ENCODE results near the gene MEIKIN. TPM values are rescaled to one million over a fixed set of nuclear protein-coding genes. Genes with fewer than 3 reads are reported as not detected.

The MEIKIN gene
- total RNA-seq, 1 experiment from 2014 or later: not detected

- TF ChIP-seq EZH2 (IDR thresholded peaks at IDR 0.05; ENCODE audit: low read length, unreplicated experiment): no peak
- no peak for TF ChIP-seq EZH2phosphoT487 (IDR thresholded peaks at IDR 0.05; ENCODE audit: borderline replicate concordance, low read length)
Observed at GRCh38 chr5:131986161-131986912, 40.9 kb upstream of the MEIKIN start.

GRCh38 chr5:131984956-131985665 is 39.6 kb upstream of the MEIKIN start:
- Histone ChIP-seq H3K27me3 (ENCODE audit: low read length) (no peaks in the 10 kb centered on the region), H3F3A (ENCODE audit: low read length, unreplicated experiment) (no peaks in the 10 kb centered on the region), H2AFZ (ENCODE audit: low read length) (no peak overlapping the region), H3K9me2 (replicated peaks; ENCODE audit: low read length) (no peaks in the 10 kb centered on the region), H3K27ac (ENCODE audit: low read length) (no peak overlapping the region), H3K4me3 (ENCODE audit: low read length) (no peak overlapping the region), H3K9me3 (ENCODE audit: low read length) (no peaks in the 10 kb centered on the region), H3K36me3 (ENCODE audit: low read depth, low read length) (no peaks in the 10 kb centered on the region), H3K9ac (ENCODE audit: low read length) (no peak overlapping the region), H3K79me2 (ENCODE audit: low read length) (no peaks in the 10 kb centered on the region), H3K4me2 (ENCODE audit: low read length) (no peak overlapping the region), H4K20me1 (ENCODE audit: low read length) (no peaks in the 10 kb centered on the region), H3K4me1 (ENCODE audit: insufficient read depth, low read length) (no peaks in the 10 kb centered on the region)
- BruUV-seq (replicated peaks): no TSS peak
- no peak for ATAC-seq
- intact Hi-C loops (cut with micrococcal nuclease): no loop called here
- ChIA-PET CTCF (no interaction called here), POLR2A (ENCODE audit: unreplicated experiment) (no interaction called here)
- no peak for DNase-seq
- TF ChIP-seq EZH2phosphoT487 (IDR thresholded peaks at IDR 0.05; ENCODE audit: borderline replicate concordance, low read length) (no peak), CTCF (conservative IDR thresholded peaks at IDR 0.05; ENCODE audit: low read depth, low read length) (no peak), EZH2 (IDR thresholded peaks at IDR 0.05; ENCODE audit: low read length, unreplicated experiment) (no peak)

More at GRCh38 chr5:131986161-131986912, 40.9 kb upstream of the MEIKIN start:
- H3K27ac ChIP-seq (ENCODE audit: low read length): no peak overlapping the region
- ATAC-seq (no peak), DNase-seq (no peak)
- intact Hi-C loops (cut with micrococcal nuclease): no loop called here
- H3K27me3 ChIP-seq (ENCODE audit: low read length): no peaks in the 10 kb centered on the region
- CTCF ChIA-PET: no interaction called here
- no peaks in the 10 kb centered on the region for H3K9me3 ChIP-seq (ENCODE audit: low read length)
- POLR2A ChIA-PET (ENCODE audit: unreplicated experiment): no interaction called here
- no peaks in the 10 kb centered on the region for H3K36me3 ChIP-seq (ENCODE audit: low read depth, low read length)
- H3K4me1 ChIP-seq (ENCODE audit: insufficient read depth, low read length): no peaks in the 10 kb centered on the region
- H3K4me3 ChIP-seq (ENCODE audit: low read length): no peak overlapping the region
- H3K4me2 ChIP-seq (ENCODE audit: low read length): no peak overlapping the region
- no peaks in the 10 kb centered on the region for H3F3A ChIP-seq (ENCODE audit: low read length, unreplicated experiment)
- H2AFZ ChIP-seq (ENCODE audit: low read length): no peak overlapping the region
- H3K9me2 ChIP-seq (replicated peaks; ENCODE audit: low read length): no peaks in the 10 kb centered on the region
- H3K9ac ChIP-seq (ENCODE audit: low read length): no peak overlapping the region
- no TSS peak for BruUV-seq (replicated peaks)
- no peaks in the 10 kb centered on the region for H3K79me2 ChIP-seq (ENCODE audit: low read length)
- H4K20me1 ChIP-seq (ENCODE audit: low read length): no peaks in the 10 kb centered on the region

- ChIA-PET CTCF (no interaction called here), POLR2A (ENCODE audit: unreplicated experiment) (no interaction called here)
- TF ChIP-seq EZH2phosphoT487 (IDR thresholded peaks at IDR 0.05; ENCODE audit: borderline replicate concordance, low read length): no peak
- TF ChIP-seq CTCF (conservative IDR thresholded peaks at IDR 0.05; ENCODE audit: low read depth, low read length): no peak
- TF ChIP-seq EZH2 (IDR thresholded peaks at IDR 0.05; ENCODE audit: low read length, unreplicated experiment): no peak
- Histone ChIP-seq H3K9me2 (replicated peaks; ENCODE audit: low read length) (no peaks in the 10 kb centered on the region), H3K4me1 (ENCODE audit: insufficient read depth, low read length) (no peaks in the 10 kb centered on the region), H3K36me3 (ENCODE audit: low read depth, low read length) (no peaks in the 10 kb centered on the region), H3F3A (ENCODE audit: low read length, unreplicated experiment) (no peaks in the 10 kb centered on the region), H2AFZ (ENCODE audit: low read length) (no peak overlapping the region), H3K9me3 (ENCODE audit: low read length) (no peaks in the 10 kb centered on the region), H3K27me3 (ENCODE audit: low read length) (no peaks in the 10 kb centered on the region), H3K79me2 (ENCODE audit: low read length) (no peaks in the 10 kb centered on the region), H4K20me1 (ENCODE audit: low read length) (no peaks in the 10 kb centered on the region), H3K4me3 (ENCODE audit: low read length) (no peak overlapping the region), H3K4me2 (ENCODE audit: low read length) (no peak overlapping the region), H3K27ac (ENCODE audit: low read length) (no peak overlapping the region), H3K9ac (ENCODE audit: low read length) (no peak overlapping the region)
- no TSS peak for BruUV-seq (replicated peaks)
- DNase-seq (no peak), ATAC-seq (no peak)
- intact Hi-C loops (cut with micrococcal nuclease): no loop called here
Observed at GRCh38 chr5:131983244-131983771, 37.8 kb upstream of the MEIKIN start.
